GM18909 (cell line): ENCODE results near the gene DHDH.

Source experiments
- ATAC-seq: cut with Tn5 transposase; IDR thresholded peaks from one replicate; pipeline ENCODE4 v1.9.1; 2021; ENCODE audit warnings: mild to moderate bottlenecking; ENCODE audit not compliant: unreplicated experiment, poor library complexity

DHDH gene

GRCh38 chr19:48946463-48947257 is 13.2 kb downstream of the DHDH start:
- no peak for ATAC-seq

- no peak for ATAC-seq
These were observed 13.7 kb downstream of the DHDH start for GRCh38 chr19:48947258-48947542.

- ATAC-seq, result no peak
These were observed 16.7 kb downstream of the DHDH start for GRCh38 chr19:48950159-48950558.

- ATAC-seq, result no peak
These were observed 17.5 kb downstream of the DHDH start for GRCh38 chr19:48950830-48951519.

GRCh38 chr19:48953141-48953540 is 19.6 kb downstream of the DHDH start:
- ATAC-seq, result no peak

GRCh38 chr19:48953990-48954594 is 20.6 kb downstream of the DHDH start:
- no peak for ATAC-seq

- peak; percentile 88 for ATAC-seq
These were observed 21.3 kb downstream of the DHDH start, which contains the start of gene BAX for GRCh38 chr19:48954595-48955307. TSS of gene BAX (plus strand) at chr19:48954875. CDS start at chr19:48954929, 54 bp downstream.

- no peak for ATAC-seq
These were observed 21.9 kb downstream of the DHDH start for GRCh38 chr19:48955308-48955958.

GRCh38 chr19:48958006-48958405 is 24.5 kb downstream of the DHDH start:
- no peak for ATAC-seq

- ATAC-seq, result no peak
These were observed 26.1 kb downstream of the DHDH start for GRCh38 chr19:48959341-48960239.

GRCh38 chr19:48961051-48961649 is 27.7 kb downstream of the DHDH start:
- no peak for ATAC-seq

- ATAC-seq, result no peak
These were observed 28.2 kb downstream of the DHDH start for GRCh38 chr19:48961673-48962028.

GRCh38 chr19:48962029-48962848 is 28.7 kb downstream of the DHDH start:
- ATAC-seq, result peak; percentile 33

GRCh38 chr19:48962849-48963165 is 29.3 kb downstream of the DHDH start:
- ATAC-seq, result no peak

- ATAC-seq, result peak; percentile 22
These were observed 30.1 kb downstream of the DHDH start for GRCh38 chr19:48963371-48964204.

GRCh38 chr19:48964205-48965039 is 30.9 kb downstream of the DHDH start:
- no peak for ATAC-seq
